IPS-NIHi7 (cell line): ENCODE data around the gene SIX3.

Source experiments
- DNase-seq: peaks from one replicate; pipeline ENCODE4 v3.0.0; 2012; ENCODE audit warnings: mixed read lengths; ENCODE audit errors: extremely low spot score

The SIX3 gene

GRCh38 chr2:44941551-44942234 lies at the start of gene SIX3:
SIX3 (plus strand) TSS chr2:44941702; CDS start chr2:44942105, 403 bp downstream.
- DNase-seq, result no peak

GRCh38 chr2:44894058-44894457 lies 47.4 kb upstream of the SIX3 start:
- DNase-seq, result no peak

GRCh38 chr2:44895061-44895460 lies 46.4 kb upstream of the SIX3 start:
- DNase-seq, result no peak

GRCh38 chr2:44897406-44897805 lies 44.1 kb upstream of the SIX3 start:
- DNase-seq, result no peak

GRCh38 chr2:44902217-44903137 lies 39.0 kb upstream of the SIX3 start:
- no peak for DNase-seq

- DNase-seq, result no peak
These were observed 36.9 kb upstream of the SIX3 start for GRCh38 chr2:44904578-44904977.

- no peak for DNase-seq
These were observed 34.5 kb upstream of the SIX3 start for GRCh38 chr2:44906972-44907371.

GRCh38 chr2:44909831-44910230 lies 31.7 kb upstream of the SIX3 start:
- DNase-seq, result no peak

- no peak for DNase-seq
These were observed 28.8 kb upstream of the SIX3 start for GRCh38 chr2:44912660-44913059.

GRCh38 chr2:44916291-44916690 lies 25.2 kb upstream of the SIX3 start:
- DNase-seq, result no peak

- no peak for DNase-seq
These were observed 23.3 kb upstream of the SIX3 start for GRCh38 chr2:44918095-44918775.

- no peak for DNase-seq
These were observed 20.8 kb upstream of the SIX3 start for GRCh38 chr2:44920751-44921150.

- DNase-seq, result no peak
These were observed 18.7 kb upstream of the SIX3 start for GRCh38 chr2:44922776-44923175.

- DNase-seq, result no peak
These were observed 15.9 kb upstream of the SIX3 start for GRCh38 chr2:44925561-44926136.

GRCh38 chr2:44926957-44927356 lies 14.5 kb upstream of the SIX3 start:
- peak; percentile 43 for DNase-seq

GRCh38 chr2:44927985-44928482 lies 13.5 kb upstream of the SIX3 start:
- DNase-seq, result no peak

GRCh38 chr2:44928483-44929158 lies 12.9 kb upstream of the SIX3 start:
- DNase-seq, result no peak

- no peak for DNase-seq
These were observed 12.3 kb upstream of the SIX3 start for GRCh38 chr2:44929159-44929734.

GRCh38 chr2:44929735-44930273 lies 11.7 kb upstream of the SIX3 start:
- no peak for DNase-seq
